ENCODE data around the gene CBFB.

Gene CBFB

GRCh38 chr16:67024384-67025209 is 4.4 kb upstream of the CBFB start:
- peak; percentile 1 for DNase-seq
- Histone ChIP-seq H3K9me3 (ENCODE audit: insufficient read depth, low read length, severe bottlenecking) (no peaks in the 10 kb centered on the region), H3K27me3 (ENCODE audit: insufficient read depth, low read length, poor library complexity) (no peaks in the 10 kb centered on the region), H4K20me1 (ENCODE audit: insufficient read depth, low read length) (no peaks in the 10 kb centered on the region), H3K36me3 (ENCODE audit: insufficient read depth, low read length) (no peaks in the 10 kb centered on the region; the same call in 1 of the 2 replicates), H3K79me2 (ENCODE audit: insufficient read depth, low read length) (peaks cover 12% of the 10 kb centered on the region), H3K9ac (ENCODE audit: low read depth, low read length) (no peak overlapping the region), H3K27ac (ENCODE audit: low read length) (no peak overlapping the region), H3K4me1 (ENCODE audit: insufficient read depth, low read length) (peaks cover 8% of the 10 kb centered on the region; the same call in 1 of the 2 replicates), H3K4me3 (ENCODE audit: low read depth in 1 of 2, low read length in 2 of 2) (no peak overlapping the region), H2AFZ (ENCODE audit: low read depth, low read length) (no peak overlapping the region), H3K4me2 (ENCODE audit: insufficient read depth, low read length) (no peak overlapping the region)
- TF ChIP-seq, protein P1, sequence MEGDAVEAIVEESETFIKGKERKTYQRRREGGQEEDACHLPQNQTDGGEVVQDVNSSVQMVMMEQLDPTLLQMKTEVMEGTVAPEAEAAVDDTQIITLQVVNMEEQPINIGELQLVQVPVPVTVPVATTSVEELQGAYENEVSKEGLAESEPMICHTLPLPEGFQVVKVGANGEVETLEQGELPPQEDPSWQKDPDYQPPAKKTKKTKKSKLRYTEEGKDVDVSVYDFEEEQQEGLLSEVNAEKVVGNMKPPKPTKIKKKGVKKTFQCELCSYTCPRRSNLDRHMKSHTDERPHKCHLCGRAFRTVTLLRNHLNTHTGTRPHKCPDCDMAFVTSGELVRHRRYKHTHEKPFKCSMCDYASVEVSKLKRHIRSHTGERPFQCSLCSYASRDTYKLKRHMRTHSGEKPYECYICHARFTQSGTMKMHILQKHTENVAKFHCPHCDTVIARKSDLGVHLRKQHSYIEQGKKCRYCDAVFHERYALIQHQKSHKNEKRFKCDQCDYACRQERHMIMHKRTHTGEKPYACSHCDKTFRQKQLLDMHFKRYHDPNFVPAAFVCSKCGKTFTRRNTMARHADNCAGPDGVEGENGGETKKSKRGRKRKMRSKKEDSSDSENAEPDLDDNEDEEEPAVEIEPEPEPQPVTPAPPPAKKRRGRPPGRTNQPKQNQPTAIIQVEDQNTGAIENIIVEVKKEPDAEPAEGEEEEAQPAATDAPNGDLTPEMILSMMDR (IDR thresholded peaks at IDR 0.05; ENCODE audit: borderline replicate concordance, extremely low read depth, low read length, poor library complexity, severe bottlenecking) = no peak
- TF ChIP-seq EZH2 (IDR thresholded peaks at IDR 0.05; ENCODE audit: borderline replicate concordance, low read depth, low read length, severe bottlenecking) = no peak
- ATAC-seq (ENCODE audit: insufficient read depth, low read depth) = no peak

GRCh38 chr16:67025210-67025550 is 3.8 kb upstream of the CBFB start:
- peaks cover 4% of the 10 kb centered on the region; the same call in 1 of the 2 replicates for H4K20me1 ChIP-seq (ENCODE audit: insufficient read depth, low read length)
- no peak overlapping the region for H3K4me2 ChIP-seq (ENCODE audit: insufficient read depth, low read length)
- no peaks in the 10 kb centered on the region for H3K27me3 ChIP-seq (ENCODE audit: insufficient read depth, low read length, poor library complexity)
- peaks cover 9% of the 10 kb centered on the region for H3K4me1 ChIP-seq (ENCODE audit: insufficient read depth, low read length)
- H3K4me3 ChIP-seq (ENCODE audit: low read depth in 1 of 2, low read length in 2 of 2) = no peak overlapping the region
- DNase-seq (no peak), ATAC-seq (ENCODE audit: insufficient read depth, low read depth) (no peak)
- peaks cover 6% of the 10 kb centered on the region; the same call in 1 of the 2 replicates for H3K36me3 ChIP-seq (ENCODE audit: insufficient read depth, low read length)
- H3K79me2 ChIP-seq (ENCODE audit: insufficient read depth, low read length) = peaks cover 18% of the 10 kb centered on the region
- H2AFZ ChIP-seq (ENCODE audit: low read depth, low read length) = no peak overlapping the region
- TF ChIP-seq EZH2 (IDR thresholded peaks at IDR 0.05; ENCODE audit: borderline replicate concordance, low read depth, low read length, severe bottlenecking) = no peak
- TF ChIP-seq, protein P1 (IDR thresholded peaks at IDR 0.05; ENCODE audit: borderline replicate concordance, extremely low read depth, low read length, poor library complexity, severe bottlenecking) = no peak
- H3K27ac ChIP-seq (ENCODE audit: low read length) = no peak overlapping the region
- no peak overlapping the region for H3K9ac ChIP-seq (ENCODE audit: low read depth, low read length)
- no peaks in the 10 kb centered on the region for H3K9me3 ChIP-seq (ENCODE audit: insufficient read depth, low read length, severe bottlenecking)

DNA sequence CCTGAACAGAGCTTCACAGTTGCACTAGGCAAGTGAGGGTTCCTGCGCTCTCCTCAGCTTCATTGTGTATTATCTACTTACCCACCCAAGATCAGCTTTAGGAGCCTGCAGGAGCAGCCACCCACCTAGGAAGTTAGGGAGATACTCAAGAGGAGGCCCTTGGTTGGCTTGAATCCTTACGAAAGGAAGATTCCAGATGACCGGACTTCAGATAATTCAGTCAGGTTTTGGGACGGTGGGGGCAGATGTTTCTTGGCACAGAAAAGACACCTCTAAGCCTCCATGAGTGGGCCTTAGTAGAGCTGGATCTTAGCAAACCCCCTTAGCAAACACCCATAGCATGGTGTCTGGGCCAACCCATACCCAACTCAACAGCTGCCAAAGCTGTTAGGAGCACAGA is 2.4 kb upstream of the CBFB start:
- Histone ChIP-seq H3K4me2 (ENCODE audit: insufficient read depth, low read length) (no peak overlapping the region), H3K9ac (ENCODE audit: low read depth, low read length) (no peak overlapping the region), H3K4me3 (ENCODE audit: low read depth in 1 of 2, low read length in 2 of 2) (no peak overlapping the region), H3K4me1 (ENCODE audit: insufficient read depth, low read length) (peaks cover 23% of the 10 kb centered on the region), H4K20me1 (ENCODE audit: insufficient read depth, low read length) (peaks cover 16% of the 10 kb centered on the region), H3K27me3 (ENCODE audit: insufficient read depth, low read length, poor library complexity) (no peaks in the 10 kb centered on the region), H3K9me3 (ENCODE audit: insufficient read depth, low read length, severe bottlenecking) (no peaks in the 10 kb centered on the region), H2AFZ (ENCODE audit: low read depth, low read length) (no peak overlapping the region), H3K79me2 (ENCODE audit: insufficient read depth, low read length) (peaks cover 32% of the 10 kb centered on the region), H3K27ac (ENCODE audit: low read length) (no peak overlapping the region), H3K36me3 (ENCODE audit: insufficient read depth, low read length) (peaks cover 20% of the 10 kb centered on the region)
- no peak for ATAC-seq (ENCODE audit: insufficient read depth, low read depth)
- DNase-seq = no peak
- TF ChIP-seq, protein P1 (IDR thresholded peaks at IDR 0.05; ENCODE audit: borderline replicate concordance, extremely low read depth, low read length, poor library complexity, severe bottlenecking) = no peak
- TF ChIP-seq EZH2 (IDR thresholded peaks at IDR 0.05; ENCODE audit: borderline replicate concordance, low read depth, low read length, severe bottlenecking) = no peak
